Measurements from ENCODE around the gene BBX.

DNA sequence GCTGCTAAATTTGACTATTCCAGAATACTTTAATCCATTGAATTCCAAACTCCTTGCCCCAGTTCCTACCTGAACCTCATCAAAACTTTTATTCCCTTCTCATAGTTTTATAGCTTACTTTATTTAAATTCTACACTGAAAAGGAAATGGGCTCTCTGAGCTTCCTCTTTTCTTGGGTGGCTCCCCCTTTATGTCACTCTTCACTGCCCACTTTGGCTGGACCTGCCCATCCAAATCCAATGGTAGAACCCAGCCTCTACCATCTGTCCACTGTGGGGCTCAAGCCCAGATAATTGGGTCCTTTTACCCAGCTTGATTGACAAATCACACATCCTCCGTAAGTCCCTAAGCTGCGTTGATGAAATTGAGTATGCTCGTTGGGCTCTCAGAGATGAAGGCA, 216.5 kb downstream of the BBX start:
- no peak for TF ChIP-seq POLR2A (IDR thresholded peaks at IDR 0.05)
- no peak for TF ChIP-seq POLR2AphosphoS5 (IDR thresholded peaks at IDR 0.05)
- TF ChIP-seq, protein P1, sequence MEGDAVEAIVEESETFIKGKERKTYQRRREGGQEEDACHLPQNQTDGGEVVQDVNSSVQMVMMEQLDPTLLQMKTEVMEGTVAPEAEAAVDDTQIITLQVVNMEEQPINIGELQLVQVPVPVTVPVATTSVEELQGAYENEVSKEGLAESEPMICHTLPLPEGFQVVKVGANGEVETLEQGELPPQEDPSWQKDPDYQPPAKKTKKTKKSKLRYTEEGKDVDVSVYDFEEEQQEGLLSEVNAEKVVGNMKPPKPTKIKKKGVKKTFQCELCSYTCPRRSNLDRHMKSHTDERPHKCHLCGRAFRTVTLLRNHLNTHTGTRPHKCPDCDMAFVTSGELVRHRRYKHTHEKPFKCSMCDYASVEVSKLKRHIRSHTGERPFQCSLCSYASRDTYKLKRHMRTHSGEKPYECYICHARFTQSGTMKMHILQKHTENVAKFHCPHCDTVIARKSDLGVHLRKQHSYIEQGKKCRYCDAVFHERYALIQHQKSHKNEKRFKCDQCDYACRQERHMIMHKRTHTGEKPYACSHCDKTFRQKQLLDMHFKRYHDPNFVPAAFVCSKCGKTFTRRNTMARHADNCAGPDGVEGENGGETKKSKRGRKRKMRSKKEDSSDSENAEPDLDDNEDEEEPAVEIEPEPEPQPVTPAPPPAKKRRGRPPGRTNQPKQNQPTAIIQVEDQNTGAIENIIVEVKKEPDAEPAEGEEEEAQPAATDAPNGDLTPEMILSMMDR (IDR thresholded peaks at IDR 0.05) = no peak
